PC-9 (cell line): ENCODE measurements around the gene EXOSC5. TPM values are rescaled to one million over a fixed set of nuclear protein-coding genes. Genes with fewer than 3 reads are reported as not detected.

Source experiments
- BruUV-seq: library from RNA; stranded (reverse); fragments of 400-500 nt; replicated peaks from 2 replicates; lab custom pipeline; 2021; lab: Mats Ljungman, UMichigan
- CTCF ChIA-PET: fragments of 300-600 bp; sonication (Branson Sonifier 250); formaldehyde crosslinking; loops from one replicate; lab custom pipeline; 2022; ENCODE audit warnings: antibody characterized with exemption; lab: Charles Lee
- POLR2A ChIA-PET: fragments of 300-600 bp; sonication (Branson Sonifier 250); formaldehyde crosslinking; loops from one replicate; lab custom pipeline; 2022; ENCODE audit warnings: antibody characterized with exemption; ENCODE audit not compliant: unreplicated experiment; lab: Charles Lee
- DNase-seq, 2 experiments: peaks; one replicate each; pipeline versions ENCODE4 v3.0.0 to v3.0.0-alpha.2; 2015 to 2022; ENCODE audit warnings: mixed read lengths in 1 of 2
- H2AFZ ChIP-seq: fragments of 200-600 bp; sonication (generic); 2 replicates; pipeline ENCODE4 v1.8.1; 2017; ENCODE audit warnings: antibody characterized with exemption
- H3F3A ChIP-seq: fragments of 200-600 bp; sonication (generic); 2 replicates; pipeline ENCODE4 v1.8.1; 2017; ENCODE audit warnings: antibody characterized with exemption, mild to moderate bottlenecking, low read depth; ENCODE audit not compliant: insufficient read depth
- H3K27ac ChIP-seq: fragments of 200-600 bp; sonication (generic); 2 replicates; pipeline ENCODE4 v1.6.1; 2016; ENCODE audit warnings: mixed run types
- H3K27me3 ChIP-seq: fragments of 200-600 bp; sonication (generic); 2 replicates; pipeline ENCODE4 v1.6.1; 2016; ENCODE audit warnings: low read depth, mixed run types; ENCODE audit not compliant: insufficient read depth
- H3K36me3 ChIP-seq: fragments of 200-600 bp; sonication (generic); 2 replicates; pipeline ENCODE4 v1.6.1; 2016; ENCODE audit warnings: low read depth, mixed run types
- H3K4me1 ChIP-seq: fragments of 200-600 bp; sonication (generic); replicated peaks from 2 replicates; pipeline ENCODE4 v1.6.1; 2016; ENCODE audit warnings: mixed run types; ENCODE audit not compliant: insufficient read depth
- H3K4me2 ChIP-seq: fragments of 200-600 bp; sonication (generic); 2 replicates; pipeline ENCODE4 v1.6.1; 2017; ENCODE audit warnings: mixed run types
- H3K4me3 ChIP-seq: fragments of 200-600 bp; sonication (generic); 2 replicates; pipeline ENCODE4 v1.6.1; 2016; ENCODE audit warnings: mixed run types
- H3K79me2 ChIP-seq: fragments of 200-600 bp; sonication (generic); 2 replicates; pipeline ENCODE4 v1.6.1; 2017; ENCODE audit warnings: low read depth, mixed run types
- H3K9me2 ChIP-seq: fragments of 200-600 bp; sonication (generic); 2 replicates; pipeline ENCODE4 v1.8.1; 2017; ENCODE audit warnings: mild to moderate bottlenecking; ENCODE audit not compliant: insufficient read depth
- H3K9me3 ChIP-seq: fragments of 200-600 bp; sonication (generic); 2 replicates; pipeline ENCODE4 v1.8.1; 2016; ENCODE audit warnings: low read depth; ENCODE audit not compliant: insufficient read depth
- H4K20me1 ChIP-seq: fragments of 200-600 bp; sonication (generic); 2 replicates; pipeline ENCODE4 v1.8.1; 2017; ENCODE audit not compliant: insufficient read depth
- EZH2 ChIP-seq: fragments of 200-600 bp; sonication (generic); IDR thresholded peaks from 2 replicates; pipeline ENCODE4 v1.8.0; 2017; ENCODE audit warnings: antibody characterized with exemption, low read depth
- intact Hi-C: fragments of 100-400 bp; cut with micrococcal nuclease; formaldehyde crosslinking; loops from one replicate; pipeline ENCODE4 v1.10.0; 2022; ENCODE audit not compliant: unreplicated experiment
- total RNA-seq: library from RNA; stranded (reverse); gene quantifications from 2 replicates; pipeline ENCODE4 v1.2.3, GENCODE V29; 2021
- TF ChIP-seq, protein P1 (sequence below): fragments of 200-600 bp; sonication (generic); conservative IDR thresholded peaks from 2 replicates; pipeline ENCODE4 v1.6.1; 2017; ENCODE audit warnings: mixed run types, antibody characterized with exemption, mild to moderate bottlenecking, moderate library complexity

The EXOSC5 gene
- total RNA-seq, 1 experiment from 2014 or later: 37.7 TPM

DNA sequence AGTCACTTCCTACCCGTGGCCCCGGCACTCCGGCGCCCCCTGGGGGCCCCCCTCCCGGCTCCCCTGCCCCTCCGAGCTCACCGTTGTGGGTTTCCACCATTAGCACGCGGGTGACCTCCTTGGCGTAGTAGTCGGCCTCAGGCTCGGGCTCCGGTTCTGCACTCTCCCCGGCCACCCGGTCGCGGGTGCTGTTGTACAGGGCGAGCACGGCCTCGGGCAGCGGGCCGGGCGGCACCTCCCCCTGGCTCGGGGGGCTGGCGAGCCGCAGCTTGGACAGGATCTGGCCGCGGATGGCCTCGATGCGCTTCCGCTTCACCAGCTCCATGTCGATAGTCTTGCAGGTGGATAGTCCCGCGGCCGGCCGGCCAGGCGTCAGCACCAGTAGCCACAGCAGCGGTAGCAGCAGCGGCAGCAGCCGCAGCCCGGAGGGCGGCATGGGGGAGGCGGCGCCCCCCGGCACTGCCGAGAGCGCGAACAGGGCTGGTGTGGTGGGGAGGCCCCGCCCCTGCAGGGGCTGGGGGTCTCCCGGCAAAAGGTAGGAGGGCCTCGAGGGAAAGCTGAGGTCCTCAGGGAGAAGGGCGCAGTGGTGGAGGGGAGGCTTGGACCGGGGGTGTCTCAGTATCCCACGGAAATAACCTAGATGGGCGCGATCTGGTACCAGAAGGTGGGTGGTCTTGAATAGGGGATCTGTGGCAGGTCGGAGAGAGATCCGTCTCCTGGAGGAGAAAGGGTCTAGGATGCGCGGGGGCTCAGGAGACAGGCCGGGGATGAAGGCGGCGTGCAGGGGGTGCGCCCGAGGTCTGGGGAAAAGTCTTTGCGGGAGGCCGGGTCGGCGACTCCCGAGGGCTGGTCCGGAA, 44.3 kb downstream of the EXOSC5 start:
- peak overlapping the region; percentile 98 for H3K4me2 ChIP-seq
- H3K9me2 ChIP-seq: no peaks in the 10 kb centered on the region
- H3K79me2 ChIP-seq: no peaks in the 10 kb centered on the region; the same call in 1 of the 2 replicates
- no peaks in the 10 kb centered on the region for H4K20me1 ChIP-seq
- peak in 1 of 2 experiments; percentile 73 for DNase-seq
- ChIA-PET CTCF (interaction anchor here (0.5 to 1.6 kb wide), 5 partner anchors 9 to 406 kb away, joined by 3 to 10 read pairs (median 6); partner anchors contain the start of genes B9D2 and HNRNPUL1), POLR2A (interaction anchor here (0.6 to 0.9 kb wide), 5 partner anchors 28 to 1066 kb away, joined by 3 to 13 read pairs (median 3); no protein-coding TSS in a partner anchor)
- no peaks in the 10 kb centered on the region for H3K36me3 ChIP-seq
- H3K4me1 ChIP-seq: peaks cover 15% of the 10 kb centered on the region
- BruUV-seq: no TSS peak
- intact Hi-C loops: loop anchor here (1.0 to 10.0 kb wide), 6 partner anchors 26 to 691 kb away; partner anchors contain the start of genes BCKDHA, CCDC97, DMAC2 and EXOSC5
- no peaks in the 10 kb centered on the region for H3K9me3 ChIP-seq
- peaks cover 15% of the 10 kb centered on the region; the same call in 1 of the 2 replicates for H3F3A ChIP-seq
- H3K27ac ChIP-seq: no peak overlapping the region
- no peaks in the 10 kb centered on the region for H3K27me3 ChIP-seq
- no peak for TF ChIP-seq EZH2
- TF ChIP-seq, protein P1, sequence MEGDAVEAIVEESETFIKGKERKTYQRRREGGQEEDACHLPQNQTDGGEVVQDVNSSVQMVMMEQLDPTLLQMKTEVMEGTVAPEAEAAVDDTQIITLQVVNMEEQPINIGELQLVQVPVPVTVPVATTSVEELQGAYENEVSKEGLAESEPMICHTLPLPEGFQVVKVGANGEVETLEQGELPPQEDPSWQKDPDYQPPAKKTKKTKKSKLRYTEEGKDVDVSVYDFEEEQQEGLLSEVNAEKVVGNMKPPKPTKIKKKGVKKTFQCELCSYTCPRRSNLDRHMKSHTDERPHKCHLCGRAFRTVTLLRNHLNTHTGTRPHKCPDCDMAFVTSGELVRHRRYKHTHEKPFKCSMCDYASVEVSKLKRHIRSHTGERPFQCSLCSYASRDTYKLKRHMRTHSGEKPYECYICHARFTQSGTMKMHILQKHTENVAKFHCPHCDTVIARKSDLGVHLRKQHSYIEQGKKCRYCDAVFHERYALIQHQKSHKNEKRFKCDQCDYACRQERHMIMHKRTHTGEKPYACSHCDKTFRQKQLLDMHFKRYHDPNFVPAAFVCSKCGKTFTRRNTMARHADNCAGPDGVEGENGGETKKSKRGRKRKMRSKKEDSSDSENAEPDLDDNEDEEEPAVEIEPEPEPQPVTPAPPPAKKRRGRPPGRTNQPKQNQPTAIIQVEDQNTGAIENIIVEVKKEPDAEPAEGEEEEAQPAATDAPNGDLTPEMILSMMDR: peak; percentile 60
- H3K4me3 ChIP-seq: peak overlapping the region; percentile 80
- H2AFZ ChIP-seq: peak overlapping the region; percentile 74

DNA sequence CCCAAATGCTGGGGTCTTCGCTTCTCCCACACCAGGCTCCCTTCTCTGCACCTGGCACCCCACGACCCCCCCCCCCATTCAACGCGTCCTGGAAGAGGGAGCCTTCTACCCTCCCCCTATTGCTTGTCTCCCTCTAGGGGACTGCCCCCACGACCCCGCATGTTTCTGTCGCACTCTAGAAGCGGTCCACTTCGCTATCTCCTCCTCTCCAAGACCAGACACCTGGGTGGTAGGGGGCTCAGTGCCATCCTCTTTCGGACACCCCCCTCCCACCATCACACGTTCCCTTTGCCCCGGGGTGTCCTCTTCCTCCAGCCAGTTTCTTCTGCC, 44.9 kb downstream of the EXOSC5 start:
- Histone ChIP-seq H3K4me1 (peaks cover 15% of the 10 kb centered on the region), H3K27me3 (no peaks in the 10 kb centered on the region), H3K27ac (no peak overlapping the region), H4K20me1 (no peaks in the 10 kb centered on the region), H3K79me2 (no peaks in the 10 kb centered on the region; the same call in 1 of the 2 replicates), H2AFZ (peak overlapping the region; percentile 74), H3K9me3 (no peaks in the 10 kb centered on the region), H3K9me2 (no peaks in the 10 kb centered on the region), H3K4me3 (peak overlapping the region; percentile 80), H3K4me2 (peak overlapping the region; percentile 98), H3F3A (peaks cover 15% of the 10 kb centered on the region; the same call in 1 of the 2 replicates), H3K36me3 (no peaks in the 10 kb centered on the region)
- intact Hi-C loops: loop anchor here (1.0 to 10.0 kb wide), 5 partner anchors 25 to 690 kb away; partner anchors contain the start of genes BCKDHA, CCDC97, DMAC2 and EXOSC5
- no peak for DNase-seq
- CTCF ChIA-PET: interaction anchor here (0.5 to 1.6 kb wide), 7 partner anchors 9 to 407 kb away, joined by 3 to 10 read pairs (median 4); partner anchors contain the start of genes B9D2 and HNRNPUL1
- TF ChIP-seq, protein P1: no peak
- no peak for TF ChIP-seq EZH2
- BruUV-seq: no TSS peak
- POLR2A ChIA-PET: interaction anchor here (0.6 to 0.9 kb wide), 2 partner anchors 89 to 1066 kb away, joined by 6 to 13 read pairs; no protein-coding TSS in a partner anchor
